ENCODE results near the gene GABRR2. TPM values are rescaled to one million over a fixed set of nuclear protein-coding genes. Genes with fewer than 3 reads are reported as not detected.

GABRR2 gene
- total RNA-seq, 6 experiments from 2014 or later = 0.10 to 0.24 (median 0.12) TPM; not detected in 2

DNA sequence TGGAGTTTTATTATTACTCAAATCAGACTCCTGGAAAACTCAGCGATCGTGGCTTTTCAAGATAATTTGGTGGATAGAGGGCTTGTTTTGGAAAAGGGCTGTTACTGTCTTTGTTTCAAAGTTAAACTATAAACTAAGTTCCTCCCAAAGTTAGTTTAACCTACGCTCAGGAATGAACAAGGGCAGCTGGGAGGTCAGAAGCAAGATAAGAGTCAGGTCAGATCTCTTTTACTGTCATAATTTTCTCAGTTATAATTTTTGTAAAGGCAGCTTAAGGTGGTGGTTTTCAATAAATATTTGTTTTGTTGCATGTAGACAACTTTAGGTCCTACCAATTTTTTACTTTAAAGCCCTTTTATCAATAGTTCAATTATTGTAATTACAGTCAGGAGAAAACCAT, 9.2 kb upstream of the GABRR2 start:
- Mint-ChIP-seq H3K27ac (no peak overlapping the region), H3K4me1 (ENCODE audit: low read depth) (no peaks in the 10 kb centered on the region), H3K4me3 (no peak overlapping the region), H3K36me3 (ENCODE audit: low read depth) (peaks cover 32% of the 10 kb centered on the region), H3K9me3 (no peaks in the 10 kb centered on the region), H3K27me3 (ENCODE audit: insufficient read depth) (no peaks in the 10 kb centered on the region)
- DNase-seq = no peak
- TF ChIP-seq, protein P1, sequence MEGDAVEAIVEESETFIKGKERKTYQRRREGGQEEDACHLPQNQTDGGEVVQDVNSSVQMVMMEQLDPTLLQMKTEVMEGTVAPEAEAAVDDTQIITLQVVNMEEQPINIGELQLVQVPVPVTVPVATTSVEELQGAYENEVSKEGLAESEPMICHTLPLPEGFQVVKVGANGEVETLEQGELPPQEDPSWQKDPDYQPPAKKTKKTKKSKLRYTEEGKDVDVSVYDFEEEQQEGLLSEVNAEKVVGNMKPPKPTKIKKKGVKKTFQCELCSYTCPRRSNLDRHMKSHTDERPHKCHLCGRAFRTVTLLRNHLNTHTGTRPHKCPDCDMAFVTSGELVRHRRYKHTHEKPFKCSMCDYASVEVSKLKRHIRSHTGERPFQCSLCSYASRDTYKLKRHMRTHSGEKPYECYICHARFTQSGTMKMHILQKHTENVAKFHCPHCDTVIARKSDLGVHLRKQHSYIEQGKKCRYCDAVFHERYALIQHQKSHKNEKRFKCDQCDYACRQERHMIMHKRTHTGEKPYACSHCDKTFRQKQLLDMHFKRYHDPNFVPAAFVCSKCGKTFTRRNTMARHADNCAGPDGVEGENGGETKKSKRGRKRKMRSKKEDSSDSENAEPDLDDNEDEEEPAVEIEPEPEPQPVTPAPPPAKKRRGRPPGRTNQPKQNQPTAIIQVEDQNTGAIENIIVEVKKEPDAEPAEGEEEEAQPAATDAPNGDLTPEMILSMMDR (IDR thresholded peaks at IDR 0.05) = no peak

DNA sequence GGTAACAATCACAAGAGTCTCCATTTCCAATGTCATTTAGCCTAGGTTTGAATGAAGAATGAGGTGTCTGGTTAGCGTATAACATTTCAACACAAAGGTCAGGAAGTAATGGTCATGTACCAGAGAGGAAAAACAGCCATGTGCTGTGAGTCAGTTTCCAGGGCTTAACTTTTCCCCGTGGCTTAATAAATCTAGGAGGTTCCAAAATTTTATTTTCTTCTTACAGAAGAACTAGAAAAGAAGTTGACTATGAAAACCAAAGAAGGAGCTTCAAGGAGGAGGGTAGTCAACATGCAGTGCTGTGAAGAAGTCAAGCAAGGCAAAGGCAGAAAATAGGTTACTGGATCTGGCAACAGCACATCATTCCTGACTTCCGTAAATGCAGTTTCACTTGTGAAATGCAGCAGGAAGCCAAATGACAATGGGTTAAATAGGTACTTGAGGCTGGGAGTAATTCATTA, 8.4 kb upstream of the GABRR2 start:
- no peaks in the 10 kb centered on the region for H3K27me3 Mint-ChIP-seq (ENCODE audit: insufficient read depth)
- TF ChIP-seq, protein P1 (IDR thresholded peaks at IDR 0.05) = no peak
- H3K9me3 Mint-ChIP-seq = no peaks in the 10 kb centered on the region
- DNase-seq = no peak
- no peak overlapping the region for H3K4me3 Mint-ChIP-seq
- H3K27ac Mint-ChIP-seq = no peak overlapping the region
- peaks cover 26% of the 10 kb centered on the region for H3K36me3 Mint-ChIP-seq (ENCODE audit: low read depth)
- H3K4me1 Mint-ChIP-seq (ENCODE audit: low read depth) = no peaks in the 10 kb centered on the region

DNA sequence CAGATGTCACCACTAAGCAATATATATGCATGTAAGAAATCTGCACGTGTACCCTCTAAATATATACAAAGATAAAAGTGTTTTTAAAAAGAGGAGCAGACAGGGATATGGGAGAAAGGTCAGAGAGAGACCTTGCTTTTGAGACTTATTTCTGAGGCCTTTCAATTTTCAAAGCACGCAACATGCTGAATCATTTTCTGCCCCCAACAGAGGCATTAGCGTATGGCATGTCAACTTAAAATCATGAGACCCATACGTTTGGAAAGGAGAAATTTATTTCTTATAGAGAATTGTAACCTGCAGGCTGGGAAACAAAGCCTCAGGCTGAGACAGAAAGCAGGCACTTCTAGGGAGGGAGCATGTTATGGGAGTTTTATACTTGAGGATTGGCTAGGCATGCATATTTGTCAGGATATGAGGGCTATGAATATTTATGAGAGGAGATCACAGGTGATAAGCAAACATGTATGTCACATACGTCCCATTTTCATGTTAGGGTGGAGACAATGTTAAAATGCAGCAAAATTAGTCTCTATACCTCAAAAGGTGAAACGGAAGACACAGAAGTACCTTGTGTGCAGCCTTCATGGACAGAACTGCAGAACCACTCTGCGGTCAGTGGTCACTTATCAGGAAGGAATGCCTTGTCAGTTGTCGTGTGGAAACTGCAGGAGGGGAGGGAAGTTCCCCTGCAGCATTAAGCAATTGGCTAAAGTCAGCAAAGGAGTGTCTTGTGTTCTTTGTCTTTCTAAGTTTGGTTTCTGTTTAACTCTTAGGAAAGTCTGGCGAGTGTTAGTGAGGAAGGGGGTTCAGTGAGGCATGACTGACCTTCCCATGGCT, 6.3 kb upstream of the GABRR2 start:
- Mint-ChIP-seq H3K27me3 (ENCODE audit: insufficient read depth) (no peaks in the 10 kb centered on the region), H3K4me1 (ENCODE audit: low read depth) (no peaks in the 10 kb centered on the region), H3K4me3 (no peak overlapping the region), H3K36me3 (ENCODE audit: low read depth) (peaks cover 20% of the 10 kb centered on the region), H3K27ac (no peak overlapping the region), H3K9me3 (no peaks in the 10 kb centered on the region)
- DNase-seq = no peak
- TF ChIP-seq, protein P1 (IDR thresholded peaks at IDR 0.05) = no peak

DNA sequence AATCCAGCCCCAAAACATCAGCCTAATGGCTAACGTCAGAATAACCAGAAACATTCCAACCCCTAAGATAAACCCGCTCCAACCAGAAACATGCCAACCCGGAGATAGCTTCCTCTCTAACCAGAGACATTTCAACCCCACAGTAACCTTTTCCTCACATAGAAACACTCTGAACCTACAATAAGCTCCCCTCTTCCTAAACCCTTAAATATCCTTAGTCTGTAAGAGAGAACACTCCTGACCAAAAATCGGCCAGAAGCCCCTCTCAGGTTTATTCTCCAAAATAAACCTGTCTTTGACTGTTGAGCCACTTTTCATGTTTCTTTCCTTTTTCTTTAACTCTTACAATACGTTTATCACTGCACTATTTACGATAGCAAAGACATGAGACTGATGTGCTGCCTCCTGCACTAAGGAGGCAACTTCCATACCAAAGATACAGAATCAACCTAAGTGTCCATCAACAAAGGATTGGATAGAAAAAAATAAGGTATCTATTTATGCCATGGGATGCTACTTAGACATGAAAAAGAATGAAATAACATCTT, 5.0 kb upstream of the GABRR2 start:
- Mint-ChIP-seq H3K4me3 (no peak overlapping the region), H3K27me3 (ENCODE audit: insufficient read depth) (no peaks in the 10 kb centered on the region), H3K4me1 (ENCODE audit: low read depth) (no peaks in the 10 kb centered on the region), H3K36me3 (ENCODE audit: low read depth) (peaks cover 19% of the 10 kb centered on the region), H3K27ac (no peak overlapping the region), H3K9me3 (no peaks in the 10 kb centered on the region)
- no peak for DNase-seq
- TF ChIP-seq, protein P1 (IDR thresholded peaks at IDR 0.05) = no peak

DNA sequence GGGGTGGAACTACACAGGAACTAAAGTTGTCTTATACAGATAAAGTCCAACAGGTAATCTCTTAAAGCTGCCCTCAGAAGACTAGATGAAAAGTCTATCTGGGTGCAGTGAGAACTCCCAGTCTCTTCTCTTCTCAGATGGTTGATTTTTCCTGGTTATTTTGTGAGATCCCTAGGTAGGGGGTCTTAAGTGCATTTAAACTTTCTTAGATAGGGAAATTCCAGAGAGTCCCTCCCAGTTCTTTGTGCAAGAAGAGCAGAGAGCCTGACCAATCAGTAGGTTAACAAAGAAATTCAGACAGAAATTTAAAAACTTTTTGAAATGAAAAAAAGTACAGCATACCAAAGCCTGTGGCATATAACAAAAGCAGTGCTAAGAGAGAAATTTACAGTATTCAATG, 2.0 kb upstream of the GABRR2 start:
- no peaks in the 10 kb centered on the region; the same call in 1 of the 2 replicates for H3K27me3 Mint-ChIP-seq (ENCODE audit: insufficient read depth)
- H3K36me3 Mint-ChIP-seq (ENCODE audit: low read depth) = peaks cover 24% of the 10 kb centered on the region
- H3K9me3 Mint-ChIP-seq = no peaks in the 10 kb centered on the region
- H3K4me3 Mint-ChIP-seq = no peak overlapping the region
- H3K4me1 Mint-ChIP-seq (ENCODE audit: low read depth) = peaks cover 21% of the 10 kb centered on the region
- no peak for DNase-seq
- no peak overlapping the region for H3K27ac Mint-ChIP-seq
- TF ChIP-seq, protein P1 (IDR thresholded peaks at IDR 0.05) = no peak

Measured in HFFc6 (cell line).